GM12878 (cell line): ENCODE measurements around the gene WDR53.

ENCODE experiments used
- CHD4 ChIP-seq: fragments of 200-600 bp; sonication (generic); IDR thresholded peaks from 2 replicates; pipeline ENCODE4 v1.6.1; 2016; ENCODE audit warnings: mild to moderate bottlenecking
- CTCF ChIP-seq, 3 experiments: IDR thresholded peaks in 2 of 3; conservative IDR thresholded peaks in 1 of 3; 2 replicates each; pipeline ENCODE4 v1.5.1; 2011; ENCODE audit warnings: low read depth in 3 of 3, low read length in 3 of 3, mild to moderate bottlenecking in 3 of 3, control low read depth in 2 of 3, moderate library complexity in 2 of 3, inconsistent platforms in 1 of 3, mixed read lengths in 1 of 3; ENCODE audit not compliant: control insufficient read depth in 2 of 3, insufficient read depth in 1 of 3; ENCODE audit errors: extremely low read depth in 1 of 3
- ETV6 ChIP-seq, 2 experiments: fragments of 450-650 bp in 1 of 2; IDR thresholded peaks in 1 of 2; conservative IDR thresholded peaks in 1 of 2; 2 replicates each; pipeline ENCODE4 v1.6.1; 2014; ENCODE audit warnings: antibody characterized with exemption in 1 of 2, borderline replicate concordance in 1 of 2, low read depth in 1 of 2, mild to moderate bottlenecking in 1 of 2, moderate library complexity in 1 of 2
- MAX ChIP-seq: IDR thresholded peaks from 2 replicates; pipeline ENCODE4 v1.6.1; 2012; ENCODE audit warnings: low read depth, low read length, improper control_type of control experiment
- POLR2A ChIP-seq: IDR thresholded peaks from 2 replicates; pipeline ENCODE4 v1.6.1; 2011; ENCODE audit warnings: low read depth, mild to moderate bottlenecking, low read length
- POLR2AphosphoS2 ChIP-seq: IDR thresholded peaks from 2 replicates; pipeline ENCODE4 v1.6.1; 2011; ENCODE audit warnings: low read depth, mild to moderate bottlenecking, low read length, improper control_type of control experiment, moderate library complexity
- SMC3 ChIP-seq: IDR thresholded peaks from 2 replicates; pipeline ENCODE4 v1.6.1; 2011; ENCODE audit warnings: low read length, improper control_type of control experiment, borderline replicate concordance
- TF ChIP-seq, protein P1 (sequence below): fragments of 450-650 bp; formaldehyde crosslinking; IDR thresholded peaks from 2 replicates; pipeline ENCODE4 v1.4.0; 2020; ENCODE audit warnings: mild to moderate bottlenecking, moderate library complexity

DNA sequence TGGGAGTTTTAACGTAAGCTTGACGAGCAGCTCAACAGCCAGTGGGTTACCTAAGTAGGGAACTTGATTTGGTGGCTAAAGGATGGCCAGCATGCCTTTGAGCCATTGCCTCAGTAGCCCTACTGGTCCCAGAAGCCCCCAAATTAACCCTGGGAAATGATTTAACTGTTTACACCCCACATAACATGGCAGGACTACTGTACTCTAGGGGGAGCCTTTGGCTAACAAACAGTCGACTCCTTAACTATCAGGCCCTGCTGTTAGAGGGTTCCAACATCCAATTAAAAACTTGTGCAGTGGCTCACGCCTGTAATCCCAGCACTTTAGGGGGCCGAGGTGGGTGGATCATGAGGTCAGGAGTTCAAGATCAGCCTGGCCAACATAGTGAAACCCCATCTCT lies 43.8 kb downstream of the WDR53 start:
- TF ChIP-seq ETV6 (conservative IDR thresholded peaks at IDR 0.05 in 1 of 2, IDR thresholded peaks at IDR 0.05 in 1 of 2; ENCODE audit: borderline replicate concordance in 1 of 2, low read depth in 1 of 2) (no peak), POLR2AphosphoS2 (no peak), SMC3 (no peak), CTCF (IDR thresholded peaks at IDR 0.05 in 2 of 3, conservative IDR thresholded peaks at IDR 0.05 in 1 of 3; ENCODE audit: control insufficient read depth in 2 of 3, extremely low read depth in 1 of 3, insufficient read depth in 1 of 3, low read depth in 3 of 3, low read length in 3 of 3) (no peak), CHD4 (no peak), POLR2A (no peak), MAX (no peak)
- TF ChIP-seq, protein P1, sequence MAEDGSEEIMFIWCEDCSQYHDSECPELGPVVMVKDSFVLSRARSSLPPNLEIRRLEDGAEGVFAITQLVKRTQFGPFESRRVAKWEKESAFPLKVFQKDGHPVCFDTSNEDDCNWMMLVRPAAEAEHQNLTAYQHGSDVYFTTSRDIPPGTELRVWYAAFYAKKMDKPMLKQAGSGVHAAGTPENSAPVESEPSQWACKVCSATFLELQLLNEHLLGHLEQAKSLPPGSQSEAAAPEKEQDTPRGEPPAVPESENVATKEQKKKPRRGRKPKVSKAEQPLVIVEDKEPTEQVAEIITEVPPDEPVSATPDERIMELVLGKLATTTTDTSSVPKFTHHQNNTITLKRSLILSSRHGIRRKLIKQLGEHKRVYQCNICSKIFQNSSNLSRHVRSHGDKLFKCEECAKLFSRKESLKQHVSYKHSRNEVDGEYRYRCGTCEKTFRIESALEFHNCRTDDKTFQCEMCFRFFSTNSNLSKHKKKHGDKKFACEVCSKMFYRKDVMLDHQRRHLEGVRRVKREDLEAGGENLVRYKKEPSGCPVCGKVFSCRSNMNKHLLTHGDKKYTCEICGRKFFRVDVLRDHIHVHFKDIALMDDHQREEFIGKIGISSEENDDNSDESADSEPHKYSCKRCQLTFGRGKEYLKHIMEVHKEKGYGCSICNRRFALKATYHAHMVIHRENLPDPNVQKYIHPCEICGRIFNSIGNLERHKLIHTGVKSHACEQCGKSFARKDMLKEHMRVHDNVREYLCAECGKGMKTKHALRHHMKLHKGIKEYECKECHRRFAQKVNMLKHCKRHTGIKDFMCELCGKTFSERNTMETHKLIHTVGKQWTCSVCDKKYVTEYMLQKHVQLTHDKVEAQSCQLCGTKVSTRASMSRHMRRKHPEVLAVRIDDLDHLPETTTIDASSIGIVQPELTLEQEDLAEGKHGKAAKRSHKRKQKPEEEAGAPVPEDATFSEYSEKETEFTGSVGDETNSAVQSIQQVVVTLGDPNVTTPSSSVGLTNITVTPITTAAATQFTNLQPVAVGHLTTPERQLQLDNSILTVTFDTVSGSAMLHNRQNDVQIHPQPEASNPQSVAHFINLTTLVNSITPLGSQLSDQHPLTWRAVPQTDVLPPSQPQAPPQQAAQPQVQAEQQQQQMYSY, result no peak
